ENCODE results near the gene ARMC7. TPM values are rescaled to one million over a fixed set of nuclear protein-coding genes. Genes with fewer than 3 reads are reported as not detected.

Gene ARMC7
- total RNA-seq, 1 experiment from 2014 or later: 19.2 TPM

DNA sequence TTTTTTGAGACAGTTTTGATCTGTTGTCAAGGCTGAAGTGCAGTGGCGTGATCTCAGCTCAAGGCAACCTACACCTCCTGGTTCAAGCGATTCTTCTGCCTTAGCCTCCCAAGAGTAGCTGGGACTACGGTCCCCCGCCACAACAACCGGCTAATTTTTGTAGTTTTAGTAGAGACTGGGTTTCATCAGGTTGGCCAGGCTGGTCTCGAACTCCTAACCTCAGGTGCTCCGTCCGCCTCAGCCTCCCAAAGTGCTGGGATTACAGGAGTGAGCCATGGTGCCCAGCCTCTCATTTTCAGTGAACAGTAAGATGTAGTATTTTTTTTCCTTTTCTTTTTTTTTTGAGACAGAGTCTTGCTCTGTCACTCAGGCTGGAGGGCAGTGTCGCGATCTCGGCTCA is 65.2 kb downstream of the ARMC7 start:
- no peak for DNase-seq
- Histone ChIP-seq H3K9me3 (ENCODE audit: insufficient read depth, low read depth) (no peaks in the 10 kb centered on the region), H3K79me2 (ENCODE audit: low read depth) (peaks cover 95% of the 10 kb centered on the region), H3K27ac (no peak overlapping the region; the same call in 1 of the 2 replicates), H3F3A (ENCODE audit: insufficient read depth, low read depth) (peaks cover 74% of the 10 kb centered on the region), H4K20me1 (ENCODE audit: insufficient read depth) (peaks cover 42% of the 10 kb centered on the region), H3K4me1 (replicated peaks; ENCODE audit: insufficient read depth) (no peaks in the 10 kb centered on the region), H3K36me3 (ENCODE audit: low read depth) (peaks cover 49% of the 10 kb centered on the region), H3K4me3 (no peak overlapping the region), H3K4me2 (no peak overlapping the region), H3K9me2 (ENCODE audit: insufficient read depth) (no peaks in the 10 kb centered on the region), H3K27me3 (ENCODE audit: insufficient read depth, low read depth) (no peaks in the 10 kb centered on the region), H2AFZ (no peak overlapping the region)
- ChIA-PET CTCF (interaction anchor here (0.6 kb wide), 2 partner anchors 401 to 1553 kb away, joined by 4 to 9 read pairs; no protein-coding TSS in a partner anchor), POLR2A (ENCODE audit: unreplicated experiment) (interaction anchor here (0.6 kb wide), 1 partner anchor 29 kb away, joined by 10 read pairs; no protein-coding TSS in a partner anchor)
- BruUV-seq (replicated peaks): no TSS peak
- intact Hi-C loops (cut with micrococcal nuclease; ENCODE audit: unreplicated experiment): no loop called here
- TF ChIP-seq EZH2 (IDR thresholded peaks at IDR 0.05; ENCODE audit: low read depth): no peak
- TF ChIP-seq, protein P1, sequence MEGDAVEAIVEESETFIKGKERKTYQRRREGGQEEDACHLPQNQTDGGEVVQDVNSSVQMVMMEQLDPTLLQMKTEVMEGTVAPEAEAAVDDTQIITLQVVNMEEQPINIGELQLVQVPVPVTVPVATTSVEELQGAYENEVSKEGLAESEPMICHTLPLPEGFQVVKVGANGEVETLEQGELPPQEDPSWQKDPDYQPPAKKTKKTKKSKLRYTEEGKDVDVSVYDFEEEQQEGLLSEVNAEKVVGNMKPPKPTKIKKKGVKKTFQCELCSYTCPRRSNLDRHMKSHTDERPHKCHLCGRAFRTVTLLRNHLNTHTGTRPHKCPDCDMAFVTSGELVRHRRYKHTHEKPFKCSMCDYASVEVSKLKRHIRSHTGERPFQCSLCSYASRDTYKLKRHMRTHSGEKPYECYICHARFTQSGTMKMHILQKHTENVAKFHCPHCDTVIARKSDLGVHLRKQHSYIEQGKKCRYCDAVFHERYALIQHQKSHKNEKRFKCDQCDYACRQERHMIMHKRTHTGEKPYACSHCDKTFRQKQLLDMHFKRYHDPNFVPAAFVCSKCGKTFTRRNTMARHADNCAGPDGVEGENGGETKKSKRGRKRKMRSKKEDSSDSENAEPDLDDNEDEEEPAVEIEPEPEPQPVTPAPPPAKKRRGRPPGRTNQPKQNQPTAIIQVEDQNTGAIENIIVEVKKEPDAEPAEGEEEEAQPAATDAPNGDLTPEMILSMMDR (conservative IDR thresholded peaks at IDR 0.05): no peak

DNA sequence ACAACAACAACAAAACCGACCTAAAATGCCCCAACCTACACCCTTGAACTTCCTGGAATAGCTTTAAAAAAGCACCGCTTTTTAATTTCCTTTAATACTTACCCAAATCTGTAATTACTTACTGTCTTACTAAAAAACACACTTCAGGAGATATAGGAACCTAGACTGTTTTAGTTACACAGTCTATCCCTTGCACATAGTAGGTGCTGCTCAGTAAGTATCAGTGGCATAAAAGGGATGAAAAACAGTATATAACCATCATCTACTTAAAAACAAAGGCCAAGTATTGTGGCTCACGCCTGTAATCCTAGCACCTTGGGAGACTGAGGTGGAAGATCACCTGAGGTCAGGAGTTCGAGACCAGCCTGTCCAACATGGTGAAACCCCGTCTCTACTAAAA is 66.9 kb downstream of the ARMC7 start:
- H3K27ac ChIP-seq: no peak overlapping the region
- intact Hi-C loops (cut with micrococcal nuclease; ENCODE audit: unreplicated experiment): no loop called here
- H3K9me3 ChIP-seq (ENCODE audit: insufficient read depth, low read depth): no peaks in the 10 kb centered on the region
- DNase-seq: no peak
- TF ChIP-seq, protein P1 (conservative IDR thresholded peaks at IDR 0.05): no peak
- TF ChIP-seq EZH2 (IDR thresholded peaks at IDR 0.05; ENCODE audit: low read depth): no peak
- ChIA-PET POLR2A (ENCODE audit: unreplicated experiment) (interaction anchor here (0.6 kb wide), 1 partner anchor 56 kb away, joined by 5 read pairs; no protein-coding TSS in a partner anchor), CTCF (no interaction called here)
- H3K36me3 ChIP-seq (ENCODE audit: low read depth): peaks cover 48% of the 10 kb centered on the region
- H3K4me1 ChIP-seq (replicated peaks; ENCODE audit: insufficient read depth): peaks cover 11% of the 10 kb centered on the region
- H3K79me2 ChIP-seq (ENCODE audit: low read depth): peaks cover 95% of the 10 kb centered on the region
- peaks cover 50% of the 10 kb centered on the region for H4K20me1 ChIP-seq (ENCODE audit: insufficient read depth)
- no TSS peak for BruUV-seq (replicated peaks)
- no peaks in the 10 kb centered on the region for H3K9me2 ChIP-seq (ENCODE audit: insufficient read depth)
- H3K4me2 ChIP-seq: no peak overlapping the region
- no peak overlapping the region for H2AFZ ChIP-seq
- H3K27me3 ChIP-seq (ENCODE audit: insufficient read depth, low read depth): no peaks in the 10 kb centered on the region
- peaks cover 65% of the 10 kb centered on the region for H3F3A ChIP-seq (ENCODE audit: insufficient read depth, low read depth)
- H3K4me3 ChIP-seq: no peak overlapping the region

DNA sequence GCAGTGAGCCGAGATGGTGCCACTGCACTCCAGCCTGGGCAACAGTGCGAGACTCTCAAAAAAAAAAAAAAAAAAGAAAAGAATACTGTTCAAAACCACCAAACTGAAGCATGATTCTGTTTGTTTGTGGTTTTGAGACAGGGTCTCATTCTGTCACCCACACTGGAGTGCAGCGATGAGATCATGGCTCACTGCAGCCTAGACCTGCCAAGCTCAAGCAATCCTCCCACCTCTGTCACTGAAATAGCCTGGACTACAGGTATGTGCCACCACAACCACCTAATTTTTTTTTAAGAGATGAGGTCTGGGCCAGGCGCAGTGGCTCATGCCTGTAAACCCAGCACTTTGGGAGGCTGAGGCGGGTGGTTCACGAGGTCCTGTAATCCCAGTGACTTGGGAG is 68.7 kb downstream of the ARMC7 start:
- DNase-seq: no peak
- Histone ChIP-seq H3K4me1 (replicated peaks; ENCODE audit: insufficient read depth) (peaks cover 14% of the 10 kb centered on the region), H3K4me3 (no peak overlapping the region), H3K36me3 (ENCODE audit: low read depth) (peaks cover 42% of the 10 kb centered on the region), H3K27ac (no peak overlapping the region), H3K4me2 (no peak overlapping the region), H2AFZ (no peak overlapping the region), H3K9me2 (ENCODE audit: insufficient read depth) (no peaks in the 10 kb centered on the region), H3K79me2 (ENCODE audit: low read depth) (peaks cover 89% of the 10 kb centered on the region), H4K20me1 (ENCODE audit: insufficient read depth) (peaks cover 40% of the 10 kb centered on the region), H3K27me3 (ENCODE audit: insufficient read depth, low read depth) (no peaks in the 10 kb centered on the region), H3K9me3 (ENCODE audit: insufficient read depth, low read depth) (no peaks in the 10 kb centered on the region), H3F3A (ENCODE audit: insufficient read depth, low read depth) (peaks cover 54% of the 10 kb centered on the region)
- intact Hi-C loops (cut with micrococcal nuclease; ENCODE audit: unreplicated experiment): no loop called here
- ChIA-PET POLR2A (ENCODE audit: unreplicated experiment) (no interaction called here), CTCF (no interaction called here)
- TF ChIP-seq, protein P1 (conservative IDR thresholded peaks at IDR 0.05): no peak
- no TSS peak for BruUV-seq (replicated peaks)

Other genes starting within 250 kb of the ARMC7 start
- gene FDXR, start 237.0 kb upstream of the ARMC7 start, total RNA-seq (2021): 18.2 and 30.7 TPM in 2 replicates
- gene FADS6, start 216.3 kb upstream of the ARMC7 start, total RNA-seq (2021): not detected in 2 replicates
- gene USH1G, start 186.7 kb upstream of the ARMC7 start, total RNA-seq (2021): 0.22 and 0.28 TPM in 2 replicates
- not detected in 2 replicates for gene OTOP2, start 185.7 kb upstream of the ARMC7 start, total RNA-seq (2021)
- not detected in 2 replicates for gene OTOP3, start 174.1 kb upstream of the ARMC7 start, total RNA-seq (2021)
- gene HID1, start 137.2 kb upstream of the ARMC7 start, total RNA-seq (2021): 32.1 and 49.7 TPM in 2 replicates
- gene CDR2L, start 122.3 kb upstream of the ARMC7 start, total RNA-seq (2021): 15.1 and 22.8 TPM in 2 replicates
- 42.8 and 48.4 TPM in 2 replicates for gene MRPL58, start 97.3 kb upstream of the ARMC7 start, total RNA-seq (2021)
- 306 and 336 TPM in 2 replicates for gene ATP5PD, start 63.0 kb upstream of the ARMC7 start, total RNA-seq (2021)
- gene KCTD2, start 62.7 kb upstream of the ARMC7 start, total RNA-seq (2021): 18.4 and 18.6 TPM in 2 replicates
- 70.2 and 88.5 TPM in 2 replicates for gene SLC16A5, start 22.0 kb upstream of the ARMC7 start, total RNA-seq (2021)
- 38.6 and 52.3 TPM in 2 replicates for gene NT5C, start 21.8 kb downstream of the ARMC7 start, total RNA-seq (2021)
- gene JPT1, start 44.5 kb downstream of the ARMC7 start, total RNA-seq (2021): 250 and 277 TPM in 2 replicates
- 425 and 486 TPM in 2 replicates for gene SUMO2, start 73.0 kb downstream of the ARMC7 start, total RNA-seq (2021)
- 64.2 and 73.1 TPM in 2 replicates for gene NUP85, start 95.7 kb downstream of the ARMC7 start, total RNA-seq (2021)
- gene GGA3, start 151.6 kb downstream of the ARMC7 start, total RNA-seq (2021): 34.8 and 37.5 TPM in 2 replicates
- gene MRPS7, start 151.9 kb downstream of the ARMC7 start, total RNA-seq (2021): 50.1 and 51.3 TPM in 2 replicates
- 23.4 and 35.4 TPM in 2 replicates for gene MIF4GD, start 161.3 kb downstream of the ARMC7 start, total RNA-seq (2021)
- gene SLC25A19, start 179.5 kb downstream of the ARMC7 start, total RNA-seq (2021): 18.7 and 19.4 TPM in 2 replicates